ENCODE data around the gene UQCC2.

Gene UQCC2

DNA sequence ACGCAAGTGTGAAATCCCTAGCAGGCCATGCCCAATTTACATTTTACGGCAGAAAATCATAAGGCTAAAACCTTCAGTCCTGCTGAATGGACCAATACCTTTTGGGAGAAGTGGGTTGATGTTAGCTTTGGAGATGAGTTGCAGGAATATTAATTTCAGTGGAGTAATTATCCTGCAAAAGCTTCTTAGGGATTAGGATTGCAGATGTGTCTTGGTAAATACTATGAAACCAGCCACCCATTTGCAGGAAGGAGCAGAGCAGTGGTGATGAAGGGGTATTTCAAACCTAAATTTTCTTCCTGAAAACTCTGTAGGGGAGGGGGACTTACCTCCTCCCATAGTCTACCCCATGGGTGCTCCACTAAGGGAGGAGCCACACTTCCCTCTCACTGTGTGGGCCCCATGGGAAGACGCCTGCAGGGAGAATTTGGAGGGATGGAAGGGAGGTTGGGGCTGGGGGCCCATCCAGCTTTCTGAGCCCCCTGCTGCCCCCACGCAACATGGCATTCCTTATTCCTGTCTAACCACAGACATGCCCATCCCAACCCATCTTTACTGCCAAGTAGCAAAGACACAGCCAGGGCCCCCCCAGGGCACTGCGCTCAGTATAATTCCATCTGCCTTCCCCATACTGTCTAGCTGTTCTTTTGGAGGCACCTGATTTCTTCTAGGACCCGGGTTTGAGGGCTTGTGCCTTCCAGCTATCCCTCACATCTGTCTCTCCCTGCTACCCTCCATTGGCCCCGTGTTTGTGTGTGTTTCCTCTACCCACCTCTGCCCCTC is 14.6 kb upstream of the UQCC2 start:
- DNase-seq (ENCODE audit: low read depth): no peak

DNA sequence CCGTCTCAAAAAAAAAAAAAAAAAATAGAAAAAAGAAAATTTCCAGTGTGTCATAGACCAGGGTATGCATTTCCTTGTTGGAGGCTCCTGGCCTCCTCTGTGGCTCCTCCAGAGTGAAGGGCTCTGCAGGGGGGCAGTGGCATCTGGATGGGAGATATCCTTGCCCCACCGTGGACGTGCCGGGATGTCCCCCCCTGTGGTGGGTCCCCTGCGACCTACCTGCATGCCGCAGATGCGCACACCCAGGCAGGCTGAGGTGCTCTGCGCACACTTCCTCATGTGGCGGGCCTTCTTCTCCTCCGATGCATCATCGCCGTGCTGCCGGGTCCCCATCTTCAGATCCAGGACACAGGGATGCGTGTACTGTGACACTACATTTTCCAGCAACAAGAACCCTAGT is 13.7 kb upstream of the UQCC2 start:
- DNase-seq (ENCODE audit: low read depth): no peak

DNA sequence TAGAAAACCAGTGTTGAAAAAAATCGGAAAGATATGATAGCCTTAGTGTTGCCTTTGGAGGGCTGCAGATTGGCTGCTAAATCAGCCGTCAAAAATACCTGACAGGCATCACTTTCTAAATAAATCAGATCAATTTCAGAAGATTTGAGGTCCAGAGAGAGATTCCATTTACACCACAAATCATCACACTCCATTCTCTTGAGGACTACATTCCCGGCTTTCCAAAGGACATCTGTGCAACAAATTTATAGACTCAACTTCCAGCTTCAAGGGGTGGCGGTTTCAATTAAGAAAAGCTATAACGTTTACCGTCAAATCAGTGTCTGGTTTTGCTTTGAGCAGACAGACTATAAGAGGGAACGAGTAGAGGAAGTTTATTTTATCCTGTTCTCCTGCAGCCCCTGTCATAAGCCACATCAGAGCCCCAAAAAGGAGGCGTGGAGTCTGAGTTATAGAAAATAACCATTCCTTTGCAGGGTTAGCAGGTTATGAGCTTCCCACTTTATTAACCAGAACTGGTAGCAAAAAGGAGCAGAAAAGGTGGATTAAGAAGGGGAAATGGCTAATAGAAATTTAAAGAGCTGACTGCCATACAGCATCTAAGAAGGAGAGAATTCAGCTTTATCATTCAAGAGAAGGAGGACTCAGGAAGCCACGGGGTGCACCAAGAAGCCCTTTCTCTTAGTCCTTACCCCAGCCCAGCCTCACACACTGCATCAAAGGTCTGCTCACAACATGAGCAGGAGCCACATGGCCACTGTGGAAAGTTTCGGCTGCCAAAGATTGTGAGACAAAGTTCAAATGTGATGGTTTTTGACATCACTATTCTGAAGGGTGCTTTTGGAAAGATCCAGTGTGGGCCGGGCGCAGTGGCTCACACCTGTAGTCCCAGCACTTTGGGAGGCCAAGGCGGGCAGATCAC is 12.9 kb upstream of the UQCC2 start:
- DNase-seq (ENCODE audit: low read depth): no peak

DNA sequence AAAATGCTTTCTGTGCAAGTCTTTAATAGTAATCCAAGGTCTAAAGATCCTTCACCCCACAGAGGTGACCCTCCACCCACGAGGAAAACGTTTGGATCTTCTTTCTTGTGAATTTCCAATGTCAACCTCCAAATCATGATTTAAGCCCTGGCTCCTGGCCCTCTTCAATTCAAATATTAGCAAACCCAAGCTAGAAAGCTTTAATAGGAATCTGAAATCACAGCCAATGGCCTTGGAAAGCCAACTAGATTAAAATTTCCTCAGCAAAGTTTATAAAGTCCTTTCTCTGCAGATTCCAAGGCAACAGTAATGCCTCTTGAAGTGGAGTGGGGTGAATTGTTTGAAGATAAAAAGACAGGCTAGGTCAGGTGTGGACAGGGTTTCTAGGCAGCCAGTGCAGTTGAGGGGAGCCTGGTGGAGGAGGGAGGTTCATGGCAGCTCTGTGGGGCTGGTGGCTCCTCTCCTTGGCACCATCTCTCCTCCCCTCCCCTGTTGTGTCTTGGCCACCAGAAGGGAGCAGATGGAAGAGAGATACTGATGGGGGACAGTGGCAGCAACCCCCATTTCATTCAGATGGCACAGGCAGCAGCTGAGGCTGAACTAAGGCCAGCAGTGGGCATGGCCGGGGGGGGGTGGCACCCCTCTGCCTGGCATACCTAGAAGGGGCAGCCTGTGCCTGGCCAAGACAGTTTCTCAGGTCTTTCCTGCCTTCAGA is 12.0 kb upstream of the UQCC2 start:
- no peak for DNase-seq (ENCODE audit: low read depth)

DNA sequence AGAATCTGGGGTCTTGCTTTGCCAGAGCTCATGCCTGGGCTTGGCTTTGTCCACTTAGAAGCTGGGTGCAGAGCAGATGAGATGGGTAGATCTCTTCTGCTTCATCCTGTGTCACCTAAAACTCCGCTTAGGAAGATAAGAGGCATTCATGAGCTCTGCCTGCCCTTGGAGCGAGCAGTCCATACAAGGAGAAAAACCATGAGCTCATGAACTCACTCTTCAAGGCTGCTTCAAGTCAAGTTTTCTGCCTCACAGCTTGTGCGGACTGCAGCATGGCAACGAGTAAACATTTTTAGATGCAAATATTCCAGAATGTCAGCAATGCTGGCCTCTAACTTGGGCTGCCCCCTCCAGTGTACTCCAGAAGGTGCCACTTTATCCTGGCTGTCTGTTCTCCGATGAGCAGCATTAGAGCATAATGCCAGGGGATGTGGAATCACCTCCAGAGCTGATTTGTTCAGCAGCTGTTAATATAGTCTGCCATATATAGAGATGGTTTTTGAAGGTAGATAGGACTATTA is 10.7 kb upstream of the UQCC2 start:
- DNase-seq (ENCODE audit: low read depth): no peak

- DNase-seq (ENCODE audit: low read depth): no peak
Measured at GRCh38 chr6:33721508-33721907, 10.0 kb upstream of the UQCC2 start.

- DNase-seq (ENCODE audit: low read depth): no peak
Measured at GRCh38 chr6:33720998-33721397, 9.5 kb upstream of the UQCC2 start.

GRCh38 chr6:33719326-33719987 is 8.0 kb upstream of the UQCC2 start:
- DNase-seq (ENCODE audit: low read depth): no peak

- no peak for DNase-seq (ENCODE audit: low read depth)
Measured at GRCh38 chr6:33718713-33719112, 7.2 kb upstream of the UQCC2 start.

GRCh38 chr6:33717934-33718455 is 6.5 kb upstream of the UQCC2 start:
- DNase-seq (ENCODE audit: low read depth): no peak

- DNase-seq (ENCODE audit: low read depth): no peak
Measured at GRCh38 chr6:33716890-33717632, 5.6 kb upstream of the UQCC2 start.

DNA sequence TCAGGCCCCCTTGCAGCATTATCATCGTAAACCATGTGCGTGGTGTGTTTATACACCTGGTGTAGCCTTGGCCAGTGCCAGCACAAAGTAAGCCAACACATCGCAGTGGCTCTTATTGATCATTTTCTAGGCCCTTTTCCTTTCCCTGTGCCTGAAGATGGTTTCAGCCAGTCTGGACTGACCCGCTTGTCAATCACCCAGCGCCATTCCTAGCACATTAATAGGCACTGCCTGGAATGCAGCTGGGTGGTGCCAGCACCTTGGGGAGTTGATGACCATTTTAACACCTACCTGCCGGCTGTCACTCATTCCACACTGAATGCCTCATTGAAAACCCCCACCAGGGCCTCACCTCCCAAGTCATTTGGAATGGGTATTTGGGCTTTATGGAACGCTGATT is 4.9 kb upstream of the UQCC2 start:
- no peak for DNase-seq (ENCODE audit: low read depth)

GRCh38 chr6:33714385-33715040 is 3.0 kb upstream of the UQCC2 start:
- no peak for DNase-seq (ENCODE audit: low read depth)

GRCh38 chr6:33713786-33714185 is 2.3 kb upstream of the UQCC2 start:
- DNase-seq (ENCODE audit: low read depth): no peak

DNA sequence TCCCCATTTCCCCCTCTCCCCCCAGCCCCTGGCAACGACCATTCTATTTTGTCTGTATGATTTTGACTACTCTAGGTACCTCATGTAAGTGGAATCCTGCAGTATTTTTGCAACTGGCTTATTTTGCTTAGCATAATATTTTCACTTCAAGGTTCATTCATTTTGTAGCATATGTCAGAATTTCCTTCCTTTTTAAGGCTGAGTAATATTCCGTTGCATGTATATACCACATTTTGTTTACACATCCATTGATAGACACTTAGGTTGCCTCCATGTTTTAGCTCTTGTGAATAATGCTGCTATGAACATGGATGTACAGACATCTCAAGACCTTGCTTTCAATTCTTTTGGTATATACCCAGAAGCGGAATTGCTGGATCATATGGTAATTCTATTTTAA is 1.4 kb upstream of the UQCC2 start:
- DNase-seq (ENCODE audit: low read depth): no peak

- DNase-seq (ENCODE audit: low read depth): no peak
Measured at GRCh38 chr6:33710296-33711121, 991 bp downstream of the UQCC2 start.

DNA sequence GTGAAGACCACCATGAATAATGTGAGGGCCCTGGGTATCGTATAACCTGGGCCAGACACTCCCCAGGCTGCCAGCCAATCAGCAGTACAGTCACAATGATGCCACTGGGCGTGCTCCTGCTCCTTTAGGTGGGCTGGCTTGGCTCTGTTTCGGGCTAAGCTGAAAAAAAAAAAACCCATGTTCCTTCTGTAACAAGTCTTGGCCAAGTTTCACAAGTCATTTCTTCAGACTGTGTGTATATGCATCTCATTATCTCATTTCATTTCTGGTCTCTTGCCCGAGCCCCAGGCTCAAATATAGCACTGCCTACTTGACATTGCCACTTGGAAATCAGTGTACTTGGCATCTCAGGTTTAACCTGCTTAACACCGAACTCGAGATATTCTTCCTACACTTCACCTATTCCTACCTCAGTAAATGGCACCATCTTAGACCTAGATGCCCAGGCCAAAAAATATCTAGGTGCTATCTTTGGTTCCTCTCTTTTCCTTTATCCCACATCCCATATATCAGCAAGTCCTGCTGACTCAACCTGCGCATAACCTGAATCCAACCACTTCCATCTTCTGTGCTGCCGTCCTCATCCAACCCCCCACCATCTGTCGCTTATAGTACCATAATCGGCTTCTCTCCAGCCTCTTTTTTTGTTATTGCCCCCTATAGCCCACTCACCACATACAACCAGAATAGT is 1.8 kb downstream of the UQCC2 start:
- DNase-seq (ENCODE audit: low read depth): no peak

DNA sequence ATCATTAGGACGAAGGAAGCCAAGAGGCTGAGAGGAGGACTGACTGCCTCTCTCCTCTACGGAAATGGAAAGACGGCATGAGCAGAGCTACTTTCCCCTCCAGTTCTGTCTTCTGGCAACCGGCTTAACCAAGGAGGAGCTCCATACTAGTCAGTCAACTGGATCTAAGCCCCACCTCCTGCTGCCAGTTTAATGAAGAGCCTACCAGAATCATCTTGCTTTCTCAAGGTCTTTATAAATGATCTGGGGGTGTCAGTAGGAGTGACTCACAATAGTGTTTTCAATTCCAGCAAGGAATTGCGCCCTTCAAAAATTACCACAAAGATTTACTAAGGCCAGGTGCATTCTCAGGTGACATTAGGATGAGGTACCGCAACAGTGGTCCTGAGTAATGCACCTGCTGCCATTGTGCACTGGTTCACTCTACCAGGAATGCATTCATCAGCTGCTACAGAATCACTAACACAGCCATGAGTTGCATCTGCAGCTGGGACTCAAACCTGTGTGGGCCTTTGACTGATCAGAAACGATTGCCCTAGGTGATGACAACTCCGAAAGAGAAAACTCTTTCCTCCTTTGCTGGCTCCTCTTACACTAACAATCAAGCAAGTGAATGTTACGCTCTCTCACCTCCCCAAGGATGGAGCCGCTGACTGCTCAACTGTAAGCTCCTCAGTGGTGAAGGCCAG is 2.8 kb downstream of the UQCC2 start:
- DNase-seq (ENCODE audit: low read depth): no peak
